Suprapubic skin (tissue), 4 donors: ENCODE measurements around the gene SLC48A1. TPM values are rescaled to one million over a fixed set of nuclear protein-coding genes. Genes with fewer than 3 reads are reported as not detected.
A peak's percentile ranks its signal among the peaks of the same experiment; 100 is the strongest.

Source experiments
- DNase-seq, 2 donors: peaks; one replicate each; pipeline ENCODE4 v3.0.0-alpha.2; 2019; ENCODE audit warnings: low spot score in 2 of 2
- H3K27ac ChIP-seq: fragments of 200-600 bp; sonication (generic); one replicate; pipeline ENCODE4 v1.5.1; 2019
- H3K27me3 ChIP-seq: fragments of 200-600 bp; sonication (generic); one replicate; pipeline ENCODE4 v1.5.1; 2019
- H3K36me3 ChIP-seq: fragments of 200-600 bp; sonication (generic); one replicate; pipeline ENCODE4 v1.5.1; 2019
- H3K4me1 ChIP-seq: fragments of 200-600 bp; sonication (generic); one replicate; pipeline ENCODE4 v1.5.1; 2019
- H3K4me3 ChIP-seq: fragments of 200-600 bp; sonication (generic); one replicate; pipeline ENCODE4 v1.5.1; 2019; ENCODE audit warnings: mild to moderate bottlenecking
- H3K9me3 ChIP-seq: fragments of 200-600 bp; sonication (generic); one replicate; pipeline ENCODE4 v1.5.1; 2019
- CTCF ChIP-seq, 2 donors: fragments of 200-600 bp in 1 of 2; fragments of 450-650 bp in 1 of 2; sonication (generic) in 1 of 2; IDR thresholded peaks; one replicate each; pipeline ENCODE4 v1.5.1; 2016 to 2019; ENCODE audit warnings: antibody characterized with exemption in 2 of 2, mild to moderate bottlenecking in 1 of 2, moderate library complexity in 1 of 2
- EP300 ChIP-seq: sonication (generic); formaldehyde crosslinking; IDR thresholded peaks from one replicate; pipeline ENCODE4 v1.6.1; 2017; ENCODE audit warnings: antibody characterized with exemption
- POLR2A ChIP-seq, 2 donors: fragments of 450-650 bp; IDR thresholded peaks; one replicate each; pipeline ENCODE4 v1.6.1; 2017; ENCODE audit warnings: antibody characterized with exemption in 2 of 2, mild to moderate bottlenecking in 2 of 2, moderate library complexity in 2 of 2
- POLR2AphosphoS5 ChIP-seq, 3 donors: sonication (generic); formaldehyde crosslinking; IDR thresholded peaks; one replicate each; pipeline ENCODE4 v1.6.1; 2017; ENCODE audit warnings: antibody characterized with exemption in 3 of 3
- WGBS: methylation state at CpG from one replicate; pipeline ENCODE4 v1.1.5; 2018; 5-methylcytosine and 5-hydroxymethylcytosine counted together
- total RNA-seq, 4 donors: library from RNA; depleted of rRNA; stranded (reverse); fragments of >200 nt; gene quantifications; one replicate each; pipeline ENCODE4 v1.1.0, GENCODE V29; 2016

The SLC48A1 gene
- total RNA-seq, 4 donors from 2014 or later, result 38.2 to 53.6 (median 44.7) TPM

DNA sequence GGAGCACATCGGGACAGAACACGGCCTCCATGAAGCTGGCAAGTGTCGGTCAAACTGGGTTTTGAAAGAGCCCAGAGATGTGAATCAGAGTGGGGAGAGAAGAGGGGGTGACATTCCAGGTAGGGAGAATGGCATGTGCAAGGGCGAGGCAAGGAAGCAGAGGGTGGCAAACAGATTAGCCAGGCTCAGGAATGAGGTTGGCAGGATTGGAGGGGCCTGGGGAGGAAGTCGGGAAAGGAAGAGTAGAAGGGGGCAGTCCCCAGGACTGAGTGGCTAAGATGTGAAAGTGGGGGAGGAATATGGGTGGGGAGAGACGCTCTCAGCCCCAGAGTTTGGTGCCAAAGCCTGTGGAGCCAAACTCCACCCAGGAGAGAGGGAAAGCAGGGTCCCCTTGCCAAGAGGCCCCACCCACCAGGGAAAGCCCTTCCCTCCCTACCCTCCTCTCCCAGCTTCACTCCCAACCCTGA lies 52.2 kb downstream of the SLC48A1 start:
- Histone ChIP-seq H3K4me1 (peaks cover 98% of the 10 kb centered on the region), H3K4me3 (no peak overlapping the region), H3K36me3 (no peaks in the 10 kb centered on the region), H3K27me3 (no peaks in the 10 kb centered on the region), H3K27ac (peak overlapping the region; percentile 97), H3K9me3 (no peaks in the 10 kb centered on the region)
- TF ChIP-seq POLR2AphosphoS5 (IDR thresholded peaks at IDR 0.05) (peak in 1 of 3 donors; percentile 29), CTCF (IDR thresholded peaks at IDR 0.05) (no peak)
- no peak for DNase-seq
- WGBS, result 26% methylated on average over 6 of the region's 6 CpGs

GRCh38 chr12:47828008-47828975 lies 55.3 kb downstream of the SLC48A1 start:
- H3K36me3 ChIP-seq, result no peaks in the 10 kb centered on the region
- peak overlapping the region; percentile 90 for H3K27ac ChIP-seq
- peaks cover 77% of the 10 kb centered on the region for H3K4me1 ChIP-seq
- H3K9me3 ChIP-seq, result no peaks in the 10 kb centered on the region
- no peak for DNase-seq
- WGBS, result 32% methylated on average over 12 of the region's 14 CpGs
- TF ChIP-seq POLR2A (IDR thresholded peaks at IDR 0.05) (no peak), EP300 (no peak), CTCF (IDR thresholded peaks at IDR 0.05) (no peak), POLR2AphosphoS5 (IDR thresholded peaks at IDR 0.05) (no peak)
- H3K4me3 ChIP-seq, result no peak overlapping the region
- no peaks in the 10 kb centered on the region for H3K27me3 ChIP-seq

DNA sequence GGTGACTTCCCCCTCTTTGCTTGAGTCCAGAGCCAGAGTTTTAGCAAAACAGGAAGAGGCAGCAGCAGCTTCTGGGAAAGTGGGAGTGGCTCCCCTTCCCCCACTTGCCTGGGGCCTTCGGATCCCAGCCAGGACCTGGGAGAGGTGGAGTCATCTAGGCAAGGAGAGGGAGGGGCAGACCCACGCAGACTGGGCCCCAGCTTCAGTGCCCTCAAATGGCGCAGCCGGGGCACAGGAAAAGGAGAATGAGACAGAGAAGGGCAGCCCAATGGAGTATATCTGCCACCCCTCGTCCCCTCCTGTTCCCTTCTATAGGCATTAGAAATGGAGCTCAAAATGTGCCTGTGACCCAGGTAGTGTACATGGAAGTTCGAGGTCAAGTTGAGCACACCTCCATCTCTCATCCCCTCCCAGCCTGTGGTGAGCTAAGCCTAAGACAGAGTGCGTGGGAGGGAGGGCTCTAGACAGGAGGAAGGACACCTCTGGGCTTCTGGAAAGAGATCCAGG lies 56.0 kb downstream of the SLC48A1 start:
- TF ChIP-seq EP300 (no peak), POLR2AphosphoS5 (IDR thresholded peaks at IDR 0.05) (peak in 1 of 3 donors; percentile 35), POLR2A (IDR thresholded peaks at IDR 0.05) (no peak)
- no peaks in the 10 kb centered on the region for H3K27me3 ChIP-seq
- peaks cover 69% of the 10 kb centered on the region for H3K4me1 ChIP-seq
- DNase-seq, result peak; percentile 91
- WGBS, result 12% methylated on average over 7 of the region's 7 CpGs
- H3K9me3 ChIP-seq, result no peaks in the 10 kb centered on the region
- no peak overlapping the region for H3K4me3 ChIP-seq
- peak overlapping the region; percentile 90 for H3K27ac ChIP-seq
- H3K36me3 ChIP-seq, result no peaks in the 10 kb centered on the region

DNA sequence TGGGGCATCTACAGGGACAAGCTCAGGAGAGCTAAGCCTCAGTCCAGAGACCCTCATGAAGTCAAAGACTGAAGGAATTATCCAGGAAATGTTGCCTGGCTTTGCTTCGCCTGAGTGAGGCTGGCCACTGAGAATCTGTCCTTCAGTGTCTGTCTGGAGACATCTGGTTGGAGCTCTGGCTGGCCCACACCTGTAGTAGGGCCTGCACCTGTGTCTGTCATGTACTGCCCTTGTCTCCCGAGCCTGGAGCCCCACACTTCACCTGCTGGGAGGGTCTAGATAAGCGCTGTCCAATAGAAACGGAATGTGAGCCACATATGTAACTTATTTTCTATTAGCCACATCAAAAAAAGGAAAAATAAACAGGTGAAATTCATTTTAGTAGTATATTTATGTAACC lies 56.5 kb downstream of the SLC48A1 start:
- TF ChIP-seq POLR2AphosphoS5 (IDR thresholded peaks at IDR 0.05) (no peak), CTCF (IDR thresholded peaks at IDR 0.05) (no peak), EP300 (no peak), POLR2A (IDR thresholded peaks at IDR 0.05) (no peak)
- peak overlapping the region; percentile 90 for H3K27ac ChIP-seq
- H3K27me3 ChIP-seq, result no peaks in the 10 kb centered on the region
- no peaks in the 10 kb centered on the region for H3K36me3 ChIP-seq
- H3K4me3 ChIP-seq, result no peak overlapping the region
- H3K4me1 ChIP-seq, result peaks cover 69% of the 10 kb centered on the region
- no peak for DNase-seq
- WGBS, result 56% methylated on average over 3 of the region's 4 CpGs
- no peaks in the 10 kb centered on the region for H3K9me3 ChIP-seq

Other genes starting within 250 kb of the SLC48A1 start
- 10 to 100 TPM; 11.7 to 25.5 (median 19.4) TPM for gene RPAP3, start 67.2 kb upstream of the SLC48A1 start, total RNA-seq
- gene ENDOU, start 47.7 kb upstream of the SLC48A1 start, total RNA-seq, result 10 to 100 TPM in 3 of 4 donors, 1 to 10 TPM in 1; 3.5 to 36.1 (median 20.8) TPM
- gene RAPGEF3, start 14.4 kb upstream of the SLC48A1 start, total RNA-seq, result 10 to 100 TPM in 3 of 4 donors, 1 to 10 TPM in 1; 9.3 to 48.9 (median 20.0) TPM
- gene HDAC7, start 46.7 kb downstream of the SLC48A1 start, total RNA-seq, result 100 to 1,000 TPM in 1 of 4 donors, 10 to 100 TPM in 3; 47.9 to 152 (median 76.2) TPM
- gene VDR, start 131.8 kb downstream of the SLC48A1 start, total RNA-seq, result 10 to 100 TPM; 36.7 to 47.9 (median 41.2) TPM
- gene TMEM106C, start 190.4 kb downstream of the SLC48A1 start, total RNA-seq, result 10 to 100 TPM; 36.8 to 52.9 (median 46.5) TPM
- gene COL2A1, start 231.2 kb downstream of the SLC48A1 start, total RNA-seq, result not detected